Measurements from ENCODE around the gene TMEM52. TPM values are rescaled to one million over a fixed set of nuclear protein-coding genes. Genes with fewer than 3 reads are reported as not detected.

Gene TMEM52
- total and polyA plus RNA-seq, 2 of the 8 experiments (the other 6 are each of a cell fraction or from before 2014, with no cell fraction given) = 14.6 to 30.2 TPM

GRCh38 chr1:1911350-1912041, 7.6 kb downstream of the TMEM52 start:
- no peaks in the 10 kb centered on the region for H3K36me3 ChIP-seq (ENCODE audit: control insufficient read depth in 2 of 4, insufficient read depth in 4 of 4, low read length in 3 of 4)

More at GRCh38 chr1:1911350-1912041, 7.6 kb downstream of the TMEM52 start:
- POLR2A ChIA-PET (ENCODE audit: partially characterized antibody) = interaction anchor here (1.2 to 1.3 kb wide), 2 partner anchors 17 to 132 kb away, joined by 3 to 4 read pairs; no protein-coding TSS in a partner anchor
- H2AK5ac ChIP-seq (ENCODE audit: low read depth, low read length) = no peak overlapping the region; the same call in 1 of the 2 replicates
- no peaks in the 10 kb centered on the region for H3K9me3 ChIP-seq (ENCODE audit: insufficient read depth in 2 of 2, low read depth in 1 of 2, low read length in 1 of 2)
- no peaks in the 10 kb centered on the region; a peak in 1 of 7 replicates for H3K27me3 ChIP-seq (replicated peaks in 1 of 4; ENCODE audit: control insufficient read depth in 3 of 4, extremely low read depth in 1 of 4, insufficient read depth in 3 of 4, low read length in 3 of 4)
- WGBS, 2 experiments (ENCODE audit: extremely low coverage in 1 of 2, insufficient coverage in 1 of 2, insufficient read length in 1 of 2, insufficient replicate concordance in 2 of 2, low coverage in 1 of 2, low lambda C conversion rate in 2 of 2, missing lambda C conversion rate in 1 of 2) = 95% methylated on average over 13 of the region's 13 CpGs; no CpG with 5 or more reads in 1 of the 2 experiments
- H3K9ac ChIP-seq (replicated peaks in 1 of 4; ENCODE audit: extremely low read depth in 1 of 4, low read depth in 3 of 4, low read length in 3 of 4) = no peak overlapping the region
- 0 out of 2 replicates have a peak overlapping the region, but pooled peaks have one; percentile 17 for H2BK12ac ChIP-seq (ENCODE audit: low read depth, low read length)
- H3K23me2 ChIP-seq (ENCODE audit: low read depth, low read length) = peaks cover 5% of the 10 kb centered on the region; the same call in 1 of the 2 replicates
- no peak overlapping the region for H3K23ac ChIP-seq (ENCODE audit: insufficient read length)
- no peak overlapping the region for H2BK5ac ChIP-seq (ENCODE audit: low read depth, low read length)
- no peak overlapping the region for H4K91ac ChIP-seq (replicated peaks; ENCODE audit: insufficient read length, low read length)
- no peak for DNase-seq (ENCODE audit: low read depth in 1 of 2, low spot score in 2 of 2)
- no peak overlapping the region for H3K18ac ChIP-seq (ENCODE audit: extremely low read depth, low read length)
- H4K8ac ChIP-seq (ENCODE audit: extremely low read depth, insufficient read depth, low read length) = no peak overlapping the region; the same call in 1 of the 2 replicates
- no peak overlapping the region for H3K4me3 ChIP-seq (ENCODE audit: extremely low read depth in 1 of 4, insufficient read depth in 2 of 4, low read depth in 3 of 4, low read length in 4 of 4)
- no peak overlapping the region for H3K14ac ChIP-seq (ENCODE audit: insufficient read length)
- no peak overlapping the region for H2BK120ac ChIP-seq (replicated peaks; ENCODE audit: low read depth, low read length)
- no peak for FAIRE-seq
- H3K4me1 ChIP-seq (replicated peaks in 1 of 4; ENCODE audit: control insufficient read depth in 3 of 4, insufficient read depth in 4 of 4, low read length in 3 of 4) = peaks cover 0 to 14% (median 7%) of the 10 kb centered on the region in 4 experiments; a peak in 5 of 7 replicates
- H3K4ac ChIP-seq (replicated peaks; ENCODE audit: insufficient read length, low read depth, low read length) = peak overlapping the region; percentile 91
- no peak overlapping the region for H3K4me2 ChIP-seq (ENCODE audit: insufficient read depth in 1 of 2, low read depth in 2 of 2, low read length in 2 of 2)
- no peak overlapping the region for H4K5ac ChIP-seq (ENCODE audit: insufficient read length, low read depth, low read length)
- CTCF ChIA-PET (ENCODE audit: partially characterized antibody) = interaction anchor here (0.5 to 9.7 kb wide), 4 partner anchors 44 to 163 kb away, joined by 3 to 74 read pairs (median 5); no protein-coding TSS in a partner anchor
- H3K79me1 ChIP-seq (ENCODE audit: low read depth, low read length) = no peaks in the 10 kb centered on the region
- no peak overlapping the region for H2AFZ ChIP-seq (ENCODE audit: low read length)
- H3K27ac ChIP-seq (ENCODE audit: low read depth, low read length) = no peak overlapping the region
- no peaks in the 10 kb centered on the region for H3K79me2 ChIP-seq (ENCODE audit: control insufficient read depth in 1 of 2, insufficient read depth in 2 of 2, low read length in 2 of 2)
- no peak overlapping the region for H2BK20ac ChIP-seq (ENCODE audit: low read length)
- H2BK15ac ChIP-seq (ENCODE audit: low read length) = no peak overlapping the region
- no peaks in the 10 kb centered on the region for H4K20me1 ChIP-seq (replicated peaks in 1 of 2; ENCODE audit: control insufficient read depth in 1 of 2, insufficient read depth in 2 of 2, low read length in 2 of 2)
- H3K56ac ChIP-seq (replicated peaks; ENCODE audit: insufficient read length, low read depth, low read length) = no peak overlapping the region

Data from H1 (cell line).